ENCODE measurements around the gene STC2.

The STC2 gene

GRCh38 chr5:173268750-173269432 lies 59.3 kb downstream of the STC2 start:
- Histone ChIP-seq H3K4me3 (ENCODE audit: low read depth in 1 of 2, low read length in 1 of 2) (no peak overlapping the region), H3K4me1 (ENCODE audit: control insufficient read depth in 1 of 2, insufficient read depth in 1 of 2, low read depth in 1 of 2, low read length in 1 of 2) (no peaks in the 10 kb centered on the region), H3K36me3 (no peaks in the 10 kb centered on the region), H3K27ac (no peak overlapping the region), H3K9me3 (no peaks in the 10 kb centered on the region), H3K27me3 (peaks cover 50% of the 10 kb centered on the region)
- no peak for TF ChIP-seq CTCF (IDR thresholded peaks at IDR 0.05)

- H3K27ac ChIP-seq: no peak overlapping the region
- H3K4me1 ChIP-seq (ENCODE audit: control insufficient read depth in 1 of 2, insufficient read depth in 1 of 2, low read depth in 1 of 2, low read length in 1 of 2): no peaks in the 10 kb centered on the region
- no peak overlapping the region for H3K4me3 ChIP-seq (ENCODE audit: low read depth in 1 of 2, low read length in 1 of 2)
- no peaks in the 10 kb centered on the region for H3K36me3 ChIP-seq
- H3K9me3 ChIP-seq: no peaks in the 10 kb centered on the region
- no peak for TF ChIP-seq CTCF (IDR thresholded peaks at IDR 0.05)
- peaks cover 70% of the 10 kb centered on the region for H3K27me3 ChIP-seq
Observed at GRCh38 chr5:173265433-173265832, 62.8 kb downstream of the STC2 start.
